Activated CD4-positive, alpha-beta memory T cell treated with anti-CD3 and anti-CD28 coated beads, Interleukin-2, amount 10 ng/mL, durations not matched to agents 7 days and 5 days (primary cell): ENCODE results near the gene ABHD3. TPM values are rescaled to one million over a fixed set of nuclear protein-coding genes. Genes with fewer than 3 reads are reported as not detected.

Experiments used
- CTCF ChIA-PET: fragments of 350-600 bp; sonication (Branson Sonifier 250); formaldehyde crosslinking; loops from one replicate; lab custom pipeline; 2021; ENCODE audit warnings: antibody characterized with exemption, inconsistent platforms; lab: Charles Lee
- POLR2A ChIA-PET: fragments of 350-600 bp; sonication (Branson Sonifier 250); formaldehyde crosslinking; loops from one replicate; lab custom pipeline; 2021; ENCODE audit warnings: antibody characterized with exemption; lab: Charles Lee
- DNase-seq: peaks from one replicate; pipeline ENCODE4 v3.0.0-alpha.2; 2020
- H3K27ac Mint-ChIP-seq: one replicate; pipeline ENCODE4 v1.8.0; 2021; ENCODE audit warnings: mild to moderate bottlenecking, mixed read lengths
- H3K27me3 Mint-ChIP-seq: one replicate; pipeline ENCODE4 v1.8.0; 2021; ENCODE audit warnings: mixed read lengths
- H3K36me3 Mint-ChIP-seq: one replicate; pipeline ENCODE4 v1.8.0; 2021; ENCODE audit warnings: low read depth, mixed read lengths
- H3K4me1 Mint-ChIP-seq: one replicate; pipeline ENCODE4 v1.8.0; 2021; ENCODE audit warnings: mixed read lengths
- H3K4me3 Mint-ChIP-seq: one replicate; pipeline ENCODE4 v1.8.0; 2021; ENCODE audit warnings: mild to moderate bottlenecking, mixed read lengths
- H3K9me3 Mint-ChIP-seq: one replicate; pipeline ENCODE4 v1.8.0; 2021; ENCODE audit warnings: mixed read lengths
- total RNA-seq, 2 experiments: library from RNA; stranded (reverse); gene quantifications; one replicate each; pipeline ENCODE4 v1.2.3, GENCODE V29; 2021

The ABHD3 gene, protein sequence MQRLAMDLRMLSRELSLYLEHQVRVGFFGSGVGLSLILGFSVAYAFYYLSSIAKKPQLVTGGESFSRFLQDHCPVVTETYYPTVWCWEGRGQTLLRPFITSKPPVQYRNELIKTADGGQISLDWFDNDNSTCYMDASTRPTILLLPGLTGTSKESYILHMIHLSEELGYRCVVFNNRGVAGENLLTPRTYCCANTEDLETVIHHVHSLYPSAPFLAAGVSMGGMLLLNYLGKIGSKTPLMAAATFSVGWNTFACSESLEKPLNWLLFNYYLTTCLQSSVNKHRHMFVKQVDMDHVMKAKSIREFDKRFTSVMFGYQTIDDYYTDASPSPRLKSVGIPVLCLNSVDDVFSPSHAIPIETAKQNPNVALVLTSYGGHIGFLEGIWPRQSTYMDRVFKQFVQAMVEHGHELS
- 10 to 100 TPM; 49.2 to 53.5 TPM for total RNA-seq

DNA sequence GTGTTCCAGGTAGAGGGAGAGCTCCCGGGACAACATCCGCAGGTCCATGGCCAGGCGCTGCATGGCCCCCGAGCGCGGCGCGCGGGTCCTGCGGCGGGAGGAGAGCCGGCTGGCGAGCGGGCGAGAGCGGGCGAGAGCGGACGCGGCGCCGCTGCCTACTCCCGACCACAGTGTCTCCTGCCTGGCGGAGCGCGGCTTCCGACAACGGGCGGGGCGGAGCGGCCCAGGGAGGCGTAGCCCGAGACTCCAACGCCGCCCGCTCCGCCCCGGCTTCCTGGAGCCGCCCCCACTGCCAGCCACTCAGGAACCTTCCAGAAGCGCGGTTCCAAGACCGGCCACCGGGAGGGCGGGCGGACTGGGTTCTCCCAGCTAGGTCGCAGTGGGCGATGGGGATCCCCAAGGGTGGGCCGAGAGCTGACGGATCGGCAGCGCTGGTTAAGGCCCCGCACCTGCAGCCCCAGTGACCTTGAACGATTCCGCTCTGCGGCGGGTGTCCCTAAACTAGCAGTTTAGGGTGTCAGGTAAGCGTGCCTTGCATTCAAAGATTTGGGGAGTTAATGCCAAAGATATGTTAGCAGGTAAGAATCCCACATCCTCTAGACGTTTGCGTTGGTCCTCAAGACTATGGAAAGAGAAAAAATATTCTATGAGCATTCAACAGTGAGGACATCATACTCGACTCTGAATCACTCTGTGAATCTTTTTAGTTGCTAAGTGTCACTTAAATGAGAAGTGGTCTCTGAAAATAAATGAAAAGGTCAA is at the start of gene ABHD3:
TSS of gene ABHD3 (minus strand) at position 172 of the 762 bp plus-strand sequence. CDS start at position 63, 109 bp downstream.
- H3K9me3 Mint-ChIP-seq: no peaks in the 10 kb centered on the region
- H3K4me1 Mint-ChIP-seq: peaks cover 45% of the 10 kb centered on the region
- ChIA-PET POLR2A (interaction anchor here (0.6 to 5.5 kb wide), 17 partner anchors 13 to 107 kb away, joined by 3 to 113 read pairs (median 7); partner anchors contain the start of genes ESCO1, MIB1 and SNRPD1), CTCF (interaction anchor here (0.9 to 2.1 kb wide), 8 partner anchors 9 to 104 kb away, joined by 3 to 10 read pairs (median 6); partner anchors contain the start of genes ESCO1, MIB1 and SNRPD1)
- DNase-seq: peak; percentile 94
- H3K27me3 Mint-ChIP-seq: no peaks in the 10 kb centered on the region
- H3K27ac Mint-ChIP-seq: peak within 1 kb of the TSS; percentile 96
- H3K36me3 Mint-ChIP-seq: peaks cover 39% of the 10 kb centered on the region
- H3K4me3 Mint-ChIP-seq: peak within 1 kb of the TSS; percentile 98

DNA sequence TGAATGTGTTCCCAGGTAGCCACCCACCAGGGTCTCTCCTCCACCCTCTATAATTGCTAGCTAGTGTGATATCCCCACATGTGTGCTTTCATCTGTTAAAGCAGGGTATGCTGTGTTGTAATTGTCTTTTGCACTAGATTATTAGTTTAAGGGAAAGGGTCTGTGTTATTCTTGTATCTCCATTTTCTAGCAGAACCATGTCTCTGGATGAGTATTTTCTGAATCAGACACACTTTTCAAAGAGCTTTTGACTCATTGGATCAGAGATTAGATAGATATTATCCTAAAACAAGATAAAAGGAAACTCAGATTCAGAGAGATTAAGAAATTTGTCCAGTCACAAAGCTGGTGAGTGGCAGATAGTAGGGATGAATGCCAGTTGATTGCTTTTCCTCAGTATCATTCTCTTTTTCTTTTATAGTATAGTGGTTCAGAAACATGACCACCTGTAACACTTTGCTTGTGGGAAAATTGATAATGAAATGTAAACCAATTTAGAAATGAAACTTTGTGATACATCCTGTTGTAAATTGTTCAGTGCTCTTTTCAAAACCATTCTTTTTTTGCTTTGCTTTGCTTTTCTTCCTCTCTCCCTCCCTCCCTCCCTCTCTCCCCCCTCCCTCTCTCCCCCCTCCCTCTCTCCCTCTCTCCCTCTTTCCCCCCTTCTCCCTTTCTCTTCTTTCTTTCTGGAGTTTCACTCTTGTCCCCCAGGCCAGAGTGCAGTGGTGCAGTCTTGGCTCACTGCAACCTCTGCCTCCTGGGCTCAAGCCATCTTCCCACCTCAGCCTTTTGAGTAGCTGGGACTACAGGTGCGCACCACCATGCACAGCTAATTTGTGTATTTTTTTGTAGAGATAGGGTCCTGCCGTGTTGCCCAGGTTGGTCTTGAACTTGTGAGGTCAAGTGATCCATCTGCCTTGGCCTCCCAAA is 43.5 kb upstream of the ABHD3 start:
- peak overlapping the region; percentile 9 for H3K4me3 Mint-ChIP-seq
- POLR2A ChIA-PET: interaction anchor here (0.7 to 3.0 kb wide), 8 partner anchors 44 to 636 kb away, joined by 3 to 21 read pairs (median 3); partner anchors contain the start of genes ABHD3, ESCO1, ROCK1 and SNRPD1
- peaks cover 53% of the 10 kb centered on the region for H3K4me1 Mint-ChIP-seq
- no peaks in the 10 kb centered on the region for H3K27me3 Mint-ChIP-seq
- CTCF ChIA-PET: interaction anchor here (0.7 to 2.4 kb wide), 4 partner anchors 40 to 150 kb away, joined by 3 to 7 read pairs (median 4); partner anchors contain the start of gene ESCO1
- peak overlapping the region; percentile 71 for H3K27ac Mint-ChIP-seq
- peaks cover 2% of the 10 kb centered on the region for H3K36me3 Mint-ChIP-seq
- no peak for DNase-seq
- no peaks in the 10 kb centered on the region for H3K9me3 Mint-ChIP-seq

DNA sequence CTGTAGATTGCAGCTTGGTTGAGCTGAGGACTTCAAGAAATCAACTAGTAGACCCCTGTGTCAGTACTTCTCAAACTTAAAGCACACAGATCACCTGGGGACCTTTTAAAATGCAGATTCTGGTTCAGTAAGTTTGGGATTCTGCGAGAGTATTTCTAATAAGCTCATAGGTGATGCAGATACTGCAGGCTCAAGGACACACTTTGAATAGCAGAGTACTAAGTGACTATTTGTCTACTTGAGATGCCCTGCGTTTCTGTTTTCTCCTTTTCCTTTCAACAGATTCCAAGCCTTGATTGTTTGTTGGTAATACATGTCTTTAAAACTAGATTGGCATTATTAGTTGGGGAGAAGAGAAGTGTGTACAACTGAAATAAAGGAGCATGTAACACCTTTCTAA is 42.7 kb upstream of the ABHD3 start:
- POLR2A ChIA-PET: interaction anchor here (0.8 to 3.0 kb wide), 5 partner anchors 43 to 635 kb away, joined by 3 to 21 read pairs (median 3); partner anchors contain the start of genes ABHD3, ESCO1, ROCK1 and SNRPD1
- DNase-seq: no peak
- Mint-ChIP-seq H3K36me3 (peaks cover 4% of the 10 kb centered on the region), H3K27ac (peak overlapping the region; percentile 71), H3K9me3 (no peaks in the 10 kb centered on the region), H3K27me3 (no peaks in the 10 kb centered on the region), H3K4me3 (peak overlapping the region; percentile 7), H3K4me1 (peaks cover 58% of the 10 kb centered on the region)
- CTCF ChIA-PET: interaction anchor here (1.3 to 2.4 kb wide), 3 partner anchors 39 to 150 kb away, joined by 3 to 7 read pairs (median 3); partner anchors contain the start of gene ESCO1

DNA sequence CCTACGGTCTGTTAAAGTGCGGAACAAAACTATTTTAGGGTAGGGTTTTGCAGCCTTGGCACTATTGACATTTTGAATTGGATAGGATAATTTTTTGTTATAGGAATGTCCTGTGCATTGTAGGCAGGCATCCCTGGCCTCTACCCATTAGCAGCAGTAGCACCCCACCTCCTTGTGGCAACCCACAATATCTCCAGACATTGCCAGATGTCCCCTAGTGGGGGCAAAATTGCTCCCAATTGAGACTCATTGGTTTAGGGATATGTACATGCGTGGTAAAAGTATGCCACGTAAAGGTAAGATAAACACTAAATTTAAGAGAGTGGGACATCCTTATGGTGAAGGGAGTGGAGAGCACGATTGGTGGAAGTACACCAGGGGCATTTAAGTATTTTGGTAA is 40.7 kb upstream of the ABHD3 start:
- H3K27me3 Mint-ChIP-seq: no peaks in the 10 kb centered on the region
- no peak overlapping the region for H3K27ac Mint-ChIP-seq
- no peak for DNase-seq
- no peak overlapping the region for H3K4me3 Mint-ChIP-seq
- H3K4me1 Mint-ChIP-seq: peaks cover 58% of the 10 kb centered on the region
- ChIA-PET POLR2A (no interaction called here), CTCF (no interaction called here)
- no peaks in the 10 kb centered on the region for H3K9me3 Mint-ChIP-seq
- H3K36me3 Mint-ChIP-seq: peaks cover 9% of the 10 kb centered on the region

DNA sequence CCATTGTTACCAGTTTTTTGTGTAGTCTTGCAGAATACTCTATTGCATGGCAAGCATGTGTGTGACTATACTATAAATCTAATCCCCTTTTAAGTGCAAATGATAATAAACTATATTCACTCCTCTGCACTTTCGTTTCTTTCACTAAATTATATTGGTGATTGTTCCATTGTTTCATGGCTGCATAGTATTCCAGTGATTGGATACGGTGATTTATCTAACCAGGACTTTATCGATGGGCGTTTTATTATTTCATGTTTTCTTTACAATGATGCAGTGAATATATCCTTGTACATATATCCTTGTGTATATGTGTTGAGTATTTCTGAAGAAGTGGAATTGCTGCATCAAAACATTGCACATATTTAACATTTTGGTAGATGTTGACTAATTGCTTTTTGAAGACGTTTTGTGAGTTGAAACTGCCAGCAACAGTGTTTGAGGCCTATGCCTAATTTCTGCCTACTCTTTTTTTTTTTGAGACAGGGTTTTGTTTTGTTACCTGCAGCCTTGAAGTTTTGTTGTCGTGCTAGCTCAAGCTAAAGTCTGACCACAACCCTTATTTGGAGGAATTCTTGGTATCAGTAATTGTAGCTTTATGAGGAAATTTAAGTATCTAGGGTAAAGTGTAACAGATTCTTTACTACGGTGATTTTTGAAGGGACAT is 38.7 kb upstream of the ABHD3 start:
- Mint-ChIP-seq H3K4me1 (peaks cover 66% of the 10 kb centered on the region), H3K27me3 (peaks cover under 1% of the 10 kb centered on the region), H3K36me3 (peaks cover 10% of the 10 kb centered on the region), H3K4me3 (peak overlapping the region; percentile 72), H3K9me3 (no peaks in the 10 kb centered on the region), H3K27ac (peak overlapping the region; percentile 86)
- POLR2A ChIA-PET: interaction anchor here (1.3 to 8.2 kb wide), 7 partner anchors 13 to 632 kb away, joined by 3 to 113 read pairs (median 5); partner anchors contain the start of genes ABHD3, ESCO1, ROCK1 and SNRPD1
- CTCF ChIA-PET: interaction anchor here (1.0 to 3.1 kb wide), 4 partner anchors 11 to 143 kb away, joined by 3 to 18 read pairs (median 4); partner anchors contain the start of gene ESCO1
- DNase-seq: no peak

DNA sequence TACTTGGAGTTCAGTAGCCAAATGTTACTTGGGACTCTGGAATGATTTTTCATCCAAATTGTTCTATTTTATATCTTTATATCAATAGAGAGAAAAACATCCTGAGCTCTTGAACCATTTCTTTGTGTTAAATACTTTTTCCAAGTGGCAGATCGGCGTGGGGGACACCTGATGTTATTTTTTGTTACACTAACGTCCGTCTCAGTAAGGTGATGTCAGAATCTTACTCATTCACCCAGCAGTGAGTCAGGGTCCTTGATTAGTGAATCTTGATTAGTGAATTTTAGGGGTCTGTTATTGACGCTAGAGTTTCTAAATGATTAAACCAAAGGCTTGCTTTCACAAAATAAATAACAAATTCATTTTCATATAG is 37.7 kb upstream of the ABHD3 start:
- ChIA-PET POLR2A (interaction anchor here (1.0 to 8.2 kb wide), 6 partner anchors 12 to 631 kb away, joined by 3 to 113 read pairs (median 9); partner anchors contain the start of genes ABHD3, ESCO1, ROCK1 and SNRPD1), CTCF (interaction anchor here (0.7 to 3.1 kb wide), 7 partner anchors 9 to 630 kb away, joined by 3 to 18 read pairs (median 4); partner anchors contain the start of genes ABHD3, ESCO1 and ROCK1)
- no peak for DNase-seq
- H3K9me3 Mint-ChIP-seq: peaks cover 3% of the 10 kb centered on the region
- H3K4me3 Mint-ChIP-seq: peak overlapping the region; percentile 81
- peaks cover 20% of the 10 kb centered on the region for H3K36me3 Mint-ChIP-seq
- H3K27me3 Mint-ChIP-seq: peaks cover 5% of the 10 kb centered on the region
- H3K27ac Mint-ChIP-seq: peak overlapping the region; percentile 81
- H3K4me1 Mint-ChIP-seq: peaks cover 58% of the 10 kb centered on the region

DNA sequence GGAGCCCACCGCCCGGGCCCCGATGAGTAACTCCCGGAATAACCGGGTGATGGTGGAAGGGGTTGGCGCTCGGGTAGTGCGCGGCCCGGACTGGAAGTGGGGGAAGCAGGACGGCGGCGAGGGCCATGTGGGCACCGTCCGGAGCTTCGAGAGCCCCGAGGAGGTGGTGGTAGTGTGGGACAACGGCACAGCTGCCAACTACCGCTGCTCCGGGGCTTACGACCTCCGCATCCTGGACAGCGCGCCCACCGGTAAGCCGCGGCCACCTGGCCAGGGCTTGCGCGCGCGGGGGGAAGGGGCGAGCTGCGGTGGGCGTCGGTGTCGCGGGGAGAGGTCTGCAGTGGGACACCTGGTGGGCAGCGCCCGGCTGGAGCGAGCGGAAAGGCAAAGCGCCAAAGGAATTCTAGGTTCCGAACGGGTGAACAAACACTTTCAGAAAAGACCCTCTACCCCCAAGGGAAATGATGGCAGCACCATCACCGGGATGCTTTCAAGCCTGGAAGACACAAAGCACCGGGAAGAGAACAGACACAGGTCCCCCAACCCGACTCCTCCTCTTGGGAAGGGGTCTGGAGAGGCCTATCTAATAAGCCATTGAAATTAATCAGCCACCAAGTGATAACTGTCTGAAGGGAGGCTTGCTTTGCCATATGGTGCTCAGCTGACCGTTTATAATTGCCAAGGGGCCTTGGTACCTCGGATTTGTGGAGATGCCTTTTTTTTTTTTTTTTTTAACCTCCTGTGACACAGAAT is 37.2 kb upstream of the ABHD3 start:
- H3K4me1 Mint-ChIP-seq: peaks cover 54% of the 10 kb centered on the region
- peak; percentile 42 for DNase-seq
- peaks cover 6% of the 10 kb centered on the region for H3K9me3 Mint-ChIP-seq
- ChIA-PET POLR2A (interaction anchor here (0.8 to 8.2 kb wide), 10 partner anchors 12 to 630 kb away, joined by 3 to 113 read pairs (median 4); partner anchors contain the start of genes ABHD3, ESCO1, ROCK1 and SNRPD1), CTCF (interaction anchor here (0.7 to 3.1 kb wide), 7 partner anchors 9 to 630 kb away, joined by 3 to 18 read pairs (median 4); partner anchors contain the start of genes ABHD3, ESCO1 and ROCK1)
- H3K27me3 Mint-ChIP-seq: peaks cover 5% of the 10 kb centered on the region
- H3K36me3 Mint-ChIP-seq: peaks cover 26% of the 10 kb centered on the region
- peak overlapping the region; percentile 81 for H3K27ac Mint-ChIP-seq
- peak overlapping the region; percentile 81 for H3K4me3 Mint-ChIP-seq

DNA sequence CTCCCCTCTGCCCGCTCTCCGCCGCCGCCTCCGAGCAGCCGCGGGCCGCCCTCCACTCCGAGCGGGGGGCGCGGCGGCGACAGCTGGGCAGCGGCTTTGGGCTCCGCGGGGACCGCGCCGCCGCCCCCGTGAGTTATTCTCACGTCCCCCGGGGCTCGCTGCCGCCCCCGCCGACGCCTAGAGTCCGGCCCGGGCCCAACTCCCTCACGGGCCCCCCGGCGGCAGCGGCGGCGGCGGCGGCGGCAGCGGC is 36.7 kb upstream of the ABHD3 start:
- peak overlapping the region; percentile 81 for H3K4me3 Mint-ChIP-seq
- POLR2A ChIA-PET: interaction anchor here (0.8 to 8.2 kb wide), 7 partner anchors 34 to 142 kb away, joined by 3 to 113 read pairs (median 4); partner anchors contain the start of genes ABHD3, ESCO1 and SNRPD1
- CTCF ChIA-PET: no interaction called here

DNA sequence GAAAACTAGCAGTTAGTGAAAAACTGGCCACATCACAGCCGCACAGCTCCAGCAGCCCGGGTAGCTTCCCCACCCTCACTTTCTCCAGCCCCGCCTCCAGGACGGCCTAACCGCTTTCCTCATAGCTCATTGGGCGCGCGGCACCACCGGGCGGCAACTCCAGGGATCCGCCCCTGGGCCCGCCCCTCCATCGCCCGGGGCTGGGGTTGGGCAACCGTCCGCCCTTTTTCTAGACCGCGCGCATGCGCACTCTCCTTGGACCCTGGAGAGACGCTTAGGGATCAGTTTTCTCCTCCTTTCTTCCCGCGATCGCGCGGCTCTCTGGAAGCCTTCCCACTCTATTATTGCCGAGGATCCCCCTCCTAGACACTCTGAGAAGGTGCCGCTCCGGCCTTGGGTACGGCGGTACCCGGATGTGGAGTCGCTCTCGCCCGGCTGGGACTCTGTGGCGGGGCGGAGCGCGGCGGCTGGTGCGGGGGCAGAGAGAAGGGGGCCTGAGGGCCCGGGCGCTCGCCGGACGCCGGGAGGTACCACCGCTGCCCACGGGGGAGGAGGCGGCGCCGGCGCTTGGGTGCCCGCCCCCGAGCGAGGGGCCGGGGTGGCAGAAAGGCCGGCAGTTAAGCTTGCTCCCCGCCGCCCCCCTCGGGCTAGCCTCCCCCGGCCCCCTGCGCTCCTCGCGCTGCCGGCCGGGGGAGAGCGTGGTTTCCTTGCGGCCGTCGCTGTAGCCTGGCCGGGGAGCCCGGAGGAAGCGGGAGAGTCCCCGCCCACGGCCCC is 36.2 kb upstream of the ABHD3 start, which contains the start of gene MIB1:
TSS of gene MIB1 (plus strand) at position 255 of the 774 bp plus-strand sequence. CDS start 792 bp downstream, outside the sequence.
- Mint-ChIP-seq H3K27me3 (peaks cover 5% of the 10 kb centered on the region), H3K27ac (peak within 1 kb of the TSS; percentile 93), H3K9me3 (peaks cover 13% of the 10 kb centered on the region), H3K36me3 (peaks cover 34% of the 10 kb centered on the region), H3K4me1 (peaks cover 54% of the 10 kb centered on the region), H3K4me3 (peak within 1 kb of the TSS; percentile 92)
- CTCF ChIA-PET: interaction anchor here (0.8 to 2.2 kb wide), 6 partner anchors 11 to 140 kb away, joined by 3 to 10 read pairs (median 4); partner anchors contain the start of genes ABHD3, ESCO1 and SNRPD1
- DNase-seq: peak; percentile 98
- POLR2A ChIA-PET: interaction anchor here (0.6 to 8.2 kb wide), 18 partner anchors 10 to 141 kb away, joined by 3 to 113 read pairs (median 4); partner anchors contain the start of genes ABHD3, ESCO1 and SNRPD1

More for the DNA sequence above, 36.7 kb upstream of the ABHD3 start:
- peak overlapping the region; percentile 81 for H3K27ac Mint-ChIP-seq
- H3K27me3 Mint-ChIP-seq: peaks cover 5% of the 10 kb centered on the region
- H3K9me3 Mint-ChIP-seq: peaks cover 11% of the 10 kb centered on the region
- no peak for DNase-seq
- H3K36me3 Mint-ChIP-seq: peaks cover 31% of the 10 kb centered on the region
- H3K4me1 Mint-ChIP-seq: peaks cover 52% of the 10 kb centered on the region
